ENCODE results near the gene CDCA4.

CDCA4 gene

DNA sequence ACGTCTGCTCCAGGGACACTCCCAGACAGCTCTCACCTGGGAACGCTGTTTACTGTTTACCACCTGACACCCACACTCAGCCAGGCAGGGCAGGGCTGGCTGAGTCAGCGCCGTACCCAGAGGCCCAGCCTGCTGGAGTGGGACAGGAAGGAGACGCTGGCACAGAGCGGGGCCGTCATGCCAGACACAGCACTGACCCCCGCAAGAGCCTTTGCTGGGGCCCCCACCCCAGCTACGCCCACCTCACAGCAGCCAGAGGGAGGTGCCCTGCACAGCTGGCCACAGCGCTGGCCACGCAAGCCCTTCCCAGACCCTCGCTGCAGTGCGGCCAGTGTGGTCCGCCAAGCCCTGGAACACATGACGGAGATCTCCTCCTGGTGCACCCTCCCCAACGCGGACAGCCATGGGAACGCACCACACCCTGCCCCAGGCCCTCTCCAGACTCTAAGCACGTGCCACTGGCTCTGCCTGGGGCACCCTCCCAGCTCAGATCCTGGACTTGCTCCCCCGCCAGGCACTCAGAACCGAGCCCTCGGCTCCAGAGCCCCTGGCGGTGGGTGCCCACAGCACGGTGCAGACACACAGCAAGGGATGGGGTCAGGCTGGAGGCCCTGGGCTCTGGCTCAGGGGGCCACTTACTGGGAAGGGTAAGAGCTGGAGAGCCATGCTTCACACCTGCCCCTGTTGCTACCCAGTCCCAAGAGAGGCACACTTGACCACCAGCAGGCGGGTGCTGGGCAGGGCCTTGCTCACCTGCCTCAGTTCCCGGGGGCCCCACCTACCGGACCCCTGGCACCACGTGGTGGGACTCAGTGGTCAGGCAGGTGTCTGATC, 48.4 kb downstream of the CDCA4 start:
- no peak for DNase-seq

DNA sequence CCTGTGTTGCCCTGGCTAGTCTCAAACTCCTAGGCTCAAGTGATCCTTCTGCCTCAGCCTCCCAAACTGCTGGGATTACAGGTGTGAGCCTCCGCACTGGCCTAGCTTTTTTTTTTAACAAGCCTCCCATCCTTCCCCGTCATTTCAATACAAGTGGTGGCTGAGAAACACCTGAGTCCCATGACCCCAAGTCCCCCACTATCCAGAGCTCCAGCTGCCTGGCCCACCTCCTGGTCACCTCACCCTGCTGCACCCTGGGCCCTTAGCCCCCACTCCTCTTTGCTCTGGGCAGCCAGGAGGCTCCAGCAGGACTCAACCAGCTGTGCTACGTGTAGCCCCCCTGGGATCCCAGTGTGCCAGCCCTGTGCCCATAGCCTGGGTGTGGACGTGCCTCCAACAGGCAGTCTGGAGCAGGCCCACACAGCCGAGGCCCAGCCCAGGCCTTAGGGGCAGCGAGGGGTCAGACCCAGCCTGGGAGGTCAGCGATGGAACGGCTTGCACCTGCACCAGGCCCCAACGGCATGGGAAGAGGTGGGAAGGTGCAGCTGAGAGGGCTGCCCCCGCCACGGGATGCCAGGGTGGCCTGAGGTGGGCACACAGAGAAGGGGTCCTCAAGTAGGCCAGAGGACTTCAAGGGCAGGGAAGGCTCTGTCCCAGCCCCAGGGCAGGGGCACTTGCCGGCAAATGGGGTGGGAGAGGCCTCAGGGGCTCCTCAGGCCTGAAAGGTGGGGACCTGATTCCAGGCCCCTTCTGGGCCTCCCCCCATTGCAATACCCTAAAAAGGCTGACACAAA, 49.2 kb downstream of the CDCA4 start:
- DNase-seq: no peak

DNA sequence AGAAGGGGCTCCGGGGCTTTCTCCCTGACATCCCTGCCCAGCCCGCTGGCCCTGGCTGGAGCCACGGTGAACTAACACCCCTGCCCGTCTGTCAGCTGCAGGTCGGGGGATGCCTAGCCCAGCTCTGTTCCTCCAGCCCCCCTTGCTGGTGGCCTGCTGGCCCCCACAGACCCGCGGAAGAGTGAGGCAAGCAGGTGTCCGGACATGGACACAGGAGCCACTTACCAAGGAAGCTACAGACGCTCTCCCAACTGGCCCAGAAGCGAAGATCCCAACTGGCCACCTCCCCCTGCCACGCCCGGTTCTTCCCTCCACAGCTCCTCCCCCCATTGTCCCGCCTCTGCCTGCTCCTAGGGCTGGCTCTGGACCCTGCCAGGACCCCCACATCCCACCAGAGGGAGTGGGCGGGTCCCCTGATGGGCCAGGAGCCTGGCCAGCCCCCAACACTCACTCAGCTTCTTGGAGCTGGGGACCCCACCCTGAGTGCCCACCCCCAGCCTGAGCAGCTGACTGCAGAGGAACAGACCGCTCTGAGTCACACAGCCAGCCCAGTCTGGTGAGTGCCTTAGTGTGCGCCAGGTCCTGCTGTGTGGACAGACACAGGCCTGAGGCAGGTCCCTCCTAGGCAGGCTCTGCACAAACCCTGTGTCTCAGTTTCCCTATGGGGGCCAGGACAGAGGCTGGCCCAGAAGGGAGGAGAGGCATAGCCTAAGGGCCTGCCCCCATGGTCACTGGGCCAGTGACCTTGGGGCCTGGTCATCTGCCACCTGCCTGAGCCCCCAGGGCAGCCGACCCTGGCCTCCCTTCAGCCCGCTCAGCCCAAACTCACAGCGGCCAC, 50.4 kb downstream of the CDCA4 start:
- peak; percentile 42 for DNase-seq

DNA sequence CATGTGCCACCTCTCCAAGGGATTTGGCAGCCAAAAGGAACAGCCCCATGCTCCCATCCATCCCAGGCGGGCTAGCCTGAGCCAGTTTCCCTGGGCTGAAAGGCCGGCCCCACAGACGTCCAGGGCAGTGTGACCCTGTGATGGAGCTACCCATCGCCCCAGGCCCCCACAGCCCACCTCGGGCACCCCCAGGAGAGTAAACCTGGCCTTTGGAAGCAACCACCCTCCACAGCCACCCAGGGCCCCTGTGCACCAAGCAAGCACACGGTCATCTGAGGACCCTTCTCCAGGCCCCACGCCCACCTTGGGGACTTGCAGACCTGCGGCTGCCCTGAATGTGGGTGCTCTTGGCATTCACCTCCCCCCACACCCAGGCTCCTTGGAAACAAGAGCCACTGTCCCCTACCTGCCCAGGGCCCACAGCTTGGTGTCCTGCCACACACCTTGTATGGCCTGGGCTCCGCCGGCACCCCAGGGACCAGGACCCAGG, 51.1 kb downstream of the CDCA4 start:
- no peak for DNase-seq

DNA sequence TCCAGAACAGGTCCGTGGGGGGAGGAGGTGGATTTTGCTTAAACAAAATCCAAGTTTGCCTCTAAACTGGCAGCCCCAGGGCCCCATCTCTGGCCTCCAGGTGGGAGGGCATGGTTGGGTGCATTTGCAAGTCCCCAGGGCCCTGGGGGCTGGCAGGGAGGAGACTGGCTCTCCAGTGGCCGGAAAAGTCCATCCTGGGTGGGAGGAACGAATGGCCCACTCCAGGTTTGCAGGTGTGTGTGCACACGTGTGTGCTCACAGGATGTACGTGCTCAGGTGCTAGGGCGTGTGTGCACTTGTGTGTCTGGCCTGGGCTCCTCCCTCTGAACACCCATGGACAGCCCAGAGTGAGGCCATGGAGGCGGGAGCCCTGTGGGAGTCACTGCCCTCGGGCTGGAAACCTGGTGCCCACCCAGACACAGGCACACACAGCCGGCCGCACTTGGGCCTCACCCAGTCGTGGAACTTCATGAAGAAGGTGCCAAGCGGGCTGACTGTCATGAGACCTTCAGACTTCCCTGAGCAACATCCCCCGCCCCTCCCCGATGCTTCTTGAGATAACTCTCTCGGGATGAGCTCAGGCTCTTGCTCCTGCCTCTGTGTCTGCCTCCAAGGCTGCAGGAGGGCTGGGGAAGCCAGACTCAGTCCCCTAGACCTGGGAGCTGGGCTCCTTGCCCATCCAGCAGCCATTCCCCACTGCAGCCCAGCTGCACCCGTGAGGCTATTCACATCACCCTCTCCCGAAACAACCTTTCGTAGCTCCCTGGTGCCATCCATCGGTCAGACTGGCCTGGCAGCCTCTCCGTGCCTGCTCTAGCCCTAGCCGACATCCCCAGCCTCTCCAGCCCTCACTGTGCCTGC, 52.1 kb downstream of the CDCA4 start:
- no peak for DNase-seq

DNA sequence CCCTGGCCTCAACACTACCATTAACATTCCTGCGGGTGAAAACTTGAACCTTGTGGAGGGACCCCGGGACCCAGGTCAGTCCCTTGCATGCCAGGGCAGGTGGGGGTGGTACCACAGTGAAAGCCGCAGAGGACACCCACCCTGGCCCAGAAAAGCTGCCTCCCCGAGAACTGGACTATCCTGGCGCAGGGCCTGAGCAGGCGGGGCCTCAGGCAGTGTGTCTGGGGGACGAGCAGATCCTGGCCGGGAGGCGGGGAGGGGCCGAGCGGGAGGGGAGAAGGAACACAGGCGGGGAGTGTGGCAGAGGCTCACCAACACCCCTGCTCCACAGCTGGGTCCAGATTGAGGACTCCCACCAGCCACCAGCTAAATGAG, 52.7 kb downstream of the CDCA4 start:
- no peak for DNase-seq

DNA sequence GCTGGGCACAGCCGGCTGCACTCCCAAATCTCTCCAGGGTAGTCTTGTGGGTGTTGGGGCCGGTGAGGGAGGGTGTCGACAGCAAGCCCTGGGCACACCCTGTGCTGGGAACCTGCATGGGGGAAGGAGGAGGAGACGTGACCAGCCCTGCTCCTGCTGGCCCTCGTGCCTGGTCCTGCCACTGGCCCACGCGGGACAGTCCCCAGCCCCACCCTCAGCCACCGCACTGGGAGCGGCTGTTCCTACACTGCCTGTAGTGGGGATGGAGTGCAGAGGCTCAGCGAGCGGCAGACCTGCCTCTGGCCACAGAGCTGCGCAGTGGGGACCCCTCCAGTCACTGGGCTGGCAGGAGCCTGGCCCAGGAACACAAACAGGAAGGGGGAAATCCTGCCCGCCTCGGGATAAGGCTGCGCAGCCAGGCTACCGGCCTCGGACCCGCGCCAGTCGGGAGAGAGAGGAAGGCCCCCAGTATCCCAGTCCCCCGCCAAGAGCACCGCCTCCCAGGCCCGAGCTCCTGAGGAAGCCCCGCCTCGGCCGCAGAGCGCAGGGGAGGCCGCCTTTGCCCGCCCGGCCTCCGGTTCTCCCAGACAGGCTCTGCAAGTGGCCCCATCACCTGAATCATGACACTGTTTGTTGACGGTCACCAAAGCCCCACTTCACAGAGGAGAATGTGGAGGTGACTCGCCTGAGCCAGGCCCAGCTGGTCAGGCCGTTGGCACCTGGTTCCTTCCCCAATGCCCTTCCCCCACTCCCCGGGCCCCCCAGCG, 53.3 kb downstream of the CDCA4 start:
- DNase-seq: peak; percentile 26

DNA sequence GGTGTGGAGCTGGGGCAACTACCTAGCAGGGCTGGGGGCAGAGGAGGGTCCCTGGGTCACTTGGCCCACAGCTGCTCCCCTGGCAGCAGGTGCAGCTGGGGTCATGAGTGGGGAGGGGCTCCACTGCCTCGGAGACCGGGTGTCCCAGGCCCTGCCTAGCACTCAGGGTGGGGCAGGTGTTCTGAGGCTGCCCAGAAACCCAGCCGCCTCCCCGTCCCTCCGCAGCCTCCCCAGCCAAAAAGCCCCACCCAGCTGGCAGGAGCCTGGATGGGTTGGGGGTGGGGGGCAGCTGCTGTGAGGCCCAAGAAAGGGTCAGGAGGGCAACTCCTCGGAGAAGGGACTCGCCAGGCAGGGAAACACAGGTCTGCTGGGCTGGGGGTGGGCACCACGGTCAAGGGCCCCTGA, 53.9 kb downstream of the CDCA4 start:
- DNase-seq: no peak

DNA sequence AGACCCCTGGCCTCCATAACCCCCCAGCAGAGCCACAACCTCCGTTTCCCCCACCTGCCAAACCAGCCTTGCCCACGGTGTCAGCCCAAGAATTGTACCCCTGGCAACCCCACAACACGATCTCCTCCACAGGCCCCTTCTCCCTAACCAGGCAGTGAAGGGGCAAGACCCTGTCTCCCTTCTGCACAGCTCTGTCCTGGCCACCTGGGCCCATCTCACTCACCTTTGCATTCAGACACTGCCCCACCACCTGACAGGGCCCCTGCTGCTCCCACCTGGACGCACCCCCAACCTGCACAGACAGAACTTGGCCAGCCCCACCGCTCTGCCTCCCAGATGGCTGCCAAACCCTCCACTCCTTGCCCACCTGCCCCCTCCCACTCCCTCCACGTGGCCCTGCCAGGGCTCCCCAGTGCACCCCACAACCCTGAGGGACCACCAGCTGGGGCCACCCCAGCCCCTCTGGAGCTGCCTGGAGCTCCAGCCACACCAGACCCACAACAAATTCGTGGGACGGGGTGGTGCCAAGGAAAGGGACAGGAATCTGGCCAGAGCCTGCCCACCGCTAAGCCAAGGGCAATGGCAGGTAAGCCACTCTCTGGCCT, 54.5 kb downstream of the CDCA4 start:
- no peak for DNase-seq

DNA sequence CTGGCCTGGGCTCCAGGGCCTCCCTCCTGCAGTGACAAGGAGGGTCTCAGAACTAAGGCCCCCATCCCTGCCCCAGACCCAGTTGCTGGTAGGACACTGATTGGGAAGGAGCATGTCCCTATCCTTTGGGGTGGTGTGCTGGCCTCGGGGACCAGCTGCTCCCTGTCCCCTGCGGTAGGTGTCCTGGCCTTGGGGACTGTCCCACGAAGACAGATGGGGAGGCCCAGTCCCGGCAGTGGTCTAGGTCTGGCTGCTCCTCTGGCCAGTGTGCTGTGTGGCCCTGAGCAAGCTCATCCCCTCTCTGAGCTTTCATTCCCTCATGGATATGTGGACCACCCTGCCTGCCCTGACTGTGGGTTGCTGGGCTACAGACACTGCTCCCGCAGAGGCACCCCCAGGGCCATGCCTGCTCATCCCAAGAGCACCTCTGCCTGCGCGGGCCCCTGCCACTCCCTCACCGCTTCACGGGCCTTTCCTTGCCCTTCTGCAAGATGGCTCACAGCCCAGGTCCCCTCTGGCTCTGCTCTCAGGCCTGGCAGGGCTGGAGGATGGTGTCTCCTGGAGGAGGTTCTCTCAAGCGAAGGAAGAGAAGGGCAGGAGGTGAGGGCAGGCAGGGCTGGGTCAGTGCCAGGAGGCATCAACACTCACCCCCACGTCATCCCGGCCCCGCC, 55.2 kb downstream of the CDCA4 start:
- DNase-seq: no peak

DNA sequence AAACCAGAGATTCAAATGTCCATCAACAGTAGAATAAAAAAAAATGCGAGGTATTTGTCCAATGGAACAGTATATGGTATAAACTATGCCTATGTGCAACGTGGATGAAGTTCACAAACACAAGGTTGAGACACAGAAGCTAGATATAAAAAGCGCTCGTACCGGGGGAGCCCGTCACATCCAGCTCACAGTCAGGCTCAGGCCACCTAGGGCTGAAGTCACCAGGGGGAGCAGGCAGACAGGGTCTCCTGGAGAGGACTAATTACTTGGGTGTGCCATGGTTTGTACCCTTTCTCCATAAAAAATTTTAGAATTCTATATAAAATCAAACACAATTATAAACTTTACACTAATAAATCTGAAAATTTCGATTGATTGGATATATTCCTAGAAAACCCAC, 56.3 kb downstream of the CDCA4 start:
- no peak for DNase-seq
